Fibroblast of skin of back (primary cell): ENCODE measurements around the gene ADK.

Experiments used
- DNase-seq: peaks from one replicate; pipeline ENCODE4 v3.0.0-alpha.2; 2013

Gene ADK

DNA sequence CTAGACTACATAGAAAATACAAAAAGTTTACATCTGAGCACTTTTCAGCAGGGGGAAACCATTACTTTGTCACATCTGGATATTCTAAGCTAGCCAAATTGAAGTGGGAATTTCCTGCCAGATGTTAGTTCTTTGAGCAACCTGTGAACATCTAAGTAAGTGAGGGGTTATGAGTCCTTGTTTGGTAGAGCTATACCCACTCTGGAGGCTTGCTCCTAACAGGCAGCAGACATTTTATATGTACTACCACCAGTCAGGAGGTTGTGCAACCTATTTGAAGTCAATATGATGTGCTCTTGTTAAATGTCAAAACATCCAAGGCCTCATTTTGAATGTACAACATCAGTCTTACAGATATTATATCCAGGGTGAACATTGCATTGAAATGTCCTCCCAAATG is 532.0 kb downstream of the ADK start:
- no peak for DNase-seq

DNA sequence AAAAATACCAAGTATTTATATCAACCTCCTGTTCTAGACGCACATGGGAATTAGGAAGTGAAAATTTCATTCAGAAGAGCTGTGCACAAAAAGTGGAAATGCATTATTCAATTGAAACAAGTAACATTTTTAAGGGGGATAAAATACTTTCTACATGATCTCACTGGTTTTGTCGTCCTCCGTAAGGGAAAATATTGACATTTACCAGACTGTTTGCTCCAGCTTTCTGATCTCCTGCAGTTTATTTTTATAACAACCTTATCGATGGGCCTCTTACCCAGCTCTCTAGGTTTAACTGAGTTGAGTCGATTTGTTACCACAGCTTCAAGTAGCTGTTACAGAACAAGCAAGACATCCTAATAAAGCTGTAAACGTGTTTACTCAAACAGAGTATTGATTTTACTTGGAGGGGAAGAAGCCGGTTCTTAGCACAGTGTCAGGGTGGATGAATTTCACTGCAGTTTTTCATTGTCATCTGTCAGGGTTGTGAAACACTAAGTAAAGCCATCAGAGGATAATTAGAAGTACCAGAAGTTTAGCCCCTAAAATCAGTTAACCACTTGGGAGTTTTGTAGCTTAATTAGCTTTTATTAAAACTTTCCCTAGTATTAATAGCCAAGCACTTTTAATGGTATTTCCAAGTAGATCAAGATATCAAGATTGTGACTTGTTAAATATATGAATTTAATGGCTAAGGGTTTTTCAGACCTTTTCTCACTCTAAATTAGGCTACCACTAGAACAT is 532.8 kb downstream of the ADK start:
- no peak for DNase-seq

DNA sequence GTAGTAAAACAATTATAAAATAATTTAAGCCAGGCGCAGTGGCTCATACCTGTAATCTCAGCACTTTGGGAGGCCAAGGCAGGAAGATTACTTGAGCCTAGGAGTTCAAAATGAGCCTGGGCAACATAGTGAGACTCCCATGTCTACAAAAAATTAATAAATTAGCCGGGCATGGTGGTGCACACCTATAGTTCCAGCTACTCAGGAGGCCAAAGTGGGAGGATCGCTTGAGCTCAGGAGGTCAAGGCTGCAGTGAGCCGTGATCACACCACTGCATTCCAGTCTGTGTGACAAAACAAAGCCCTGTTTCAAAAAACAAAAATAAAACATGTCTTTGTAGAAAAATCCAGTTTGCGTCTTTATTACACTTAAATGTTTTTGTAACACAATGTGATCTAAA is 533.4 kb downstream of the ADK start:
- DNase-seq, result no peak

DNA sequence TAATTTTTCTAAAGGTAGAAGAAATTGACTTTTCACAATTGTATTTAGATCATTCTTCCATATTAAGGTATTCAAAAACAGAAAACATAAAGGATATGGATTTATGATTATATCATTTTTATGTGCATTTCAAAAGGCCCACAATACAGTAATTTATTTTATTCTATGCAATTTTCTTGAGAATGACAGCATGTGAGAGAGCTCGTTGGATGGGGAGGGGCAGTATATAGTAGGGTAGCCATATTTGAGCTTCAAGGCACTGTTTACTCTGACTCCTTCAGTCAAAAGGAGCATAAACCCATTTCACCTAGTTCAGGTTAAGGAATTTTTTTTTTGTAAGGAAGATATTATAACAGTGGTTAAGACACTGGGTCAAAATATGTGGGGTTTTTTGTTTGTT is 534.5 kb downstream of the ADK start:
- DNase-seq, result no peak

DNA sequence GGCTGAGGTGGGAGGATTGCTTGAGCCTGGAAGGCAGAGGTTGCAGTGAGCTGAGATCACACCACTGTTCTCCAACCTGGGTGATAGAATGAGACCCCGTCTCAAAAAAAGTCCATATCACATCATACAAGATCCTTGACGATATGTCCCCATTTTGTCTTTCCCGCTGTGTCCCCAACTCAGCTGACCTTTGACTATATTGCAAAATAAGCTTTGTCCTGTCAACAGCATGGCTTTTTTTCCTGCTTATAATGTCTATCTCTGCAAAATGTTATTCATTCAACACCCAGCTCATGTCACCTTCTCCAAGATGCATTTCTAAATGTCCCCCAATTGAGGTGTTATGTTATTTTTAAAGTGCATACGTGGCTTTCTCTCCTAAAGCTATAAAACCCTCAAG is 539.4 kb downstream of the ADK start:
- DNase-seq, result no peak

DNA sequence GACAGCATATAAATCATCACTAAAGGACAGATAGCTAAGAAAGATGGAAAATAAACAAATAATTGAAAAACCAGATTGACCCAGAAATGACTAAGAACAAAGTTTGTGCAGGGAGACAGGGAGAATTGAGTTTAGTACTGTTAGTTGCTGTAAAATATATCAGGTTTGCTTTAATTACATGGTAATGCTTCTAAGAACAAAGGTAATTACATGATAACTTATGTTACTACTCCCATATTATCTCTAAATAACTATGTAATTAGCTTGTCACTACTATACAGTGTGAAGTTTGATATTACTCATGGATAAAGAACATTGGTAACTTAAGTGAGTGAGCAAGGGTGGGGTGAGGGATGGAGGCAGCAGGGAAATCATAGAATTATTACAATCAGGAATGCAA is 540.1 kb downstream of the ADK start:
- no peak for DNase-seq

DNA sequence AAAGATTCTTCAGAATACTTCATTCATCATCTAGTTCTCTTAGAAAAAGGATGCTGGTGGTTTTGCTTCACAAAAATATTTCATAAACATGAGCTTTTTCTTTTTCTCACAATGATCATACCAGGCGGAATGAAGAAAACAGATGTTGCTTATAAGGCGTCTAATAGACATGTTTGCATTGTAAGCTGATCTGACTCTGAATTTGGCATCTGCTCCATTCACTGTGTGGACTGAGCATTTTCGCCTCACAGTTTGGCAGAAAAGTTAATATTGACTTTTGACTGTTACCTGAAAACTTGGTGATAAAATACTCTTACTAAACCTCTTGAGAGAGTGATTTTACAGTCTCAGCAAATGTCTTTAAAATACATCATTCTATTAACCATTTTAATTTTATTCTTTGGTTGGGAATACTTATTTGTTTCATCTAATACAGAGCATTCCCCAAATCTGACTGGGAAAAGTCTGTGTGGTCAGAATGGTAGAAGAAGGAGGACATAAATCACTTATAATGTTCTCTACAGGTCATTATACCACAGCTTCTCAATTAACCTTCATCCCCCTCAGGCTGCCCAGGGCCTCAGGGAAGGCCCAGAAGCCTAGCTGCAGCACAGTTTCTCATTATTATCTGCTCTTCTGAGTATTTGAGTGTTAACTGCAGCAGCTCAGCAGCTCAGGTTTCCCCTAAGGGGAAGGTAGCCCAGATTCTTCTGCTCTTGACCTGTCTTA is 553.8 kb downstream of the ADK start:
- peak; percentile 6 for DNase-seq

DNA sequence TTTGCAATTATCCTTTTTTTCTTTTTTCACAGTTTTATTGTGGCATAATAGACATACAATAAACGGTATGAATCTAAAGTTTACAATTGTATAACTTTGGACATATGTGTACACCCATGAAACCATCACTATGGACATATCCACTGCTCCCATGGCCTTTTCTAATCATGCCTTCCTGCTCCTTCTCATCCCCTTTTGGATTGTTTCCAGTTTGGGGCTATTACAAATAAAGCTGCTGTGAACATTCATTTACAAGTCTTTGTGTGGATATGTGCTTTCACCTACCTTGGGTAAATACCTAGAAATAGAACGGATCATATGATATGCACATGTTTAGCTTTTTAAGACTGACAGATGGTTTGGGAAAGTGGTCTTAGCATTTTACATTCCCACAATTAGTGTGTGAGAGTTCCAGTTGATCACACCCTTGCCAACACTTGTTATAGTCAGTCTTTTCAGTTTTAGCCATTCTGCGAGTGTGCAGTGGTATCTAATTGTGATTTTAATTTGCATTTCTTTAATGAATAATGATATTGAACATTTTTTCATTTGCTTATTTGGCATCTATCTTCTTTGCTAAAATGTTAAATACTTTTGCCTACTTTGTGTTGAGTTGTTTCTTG is 554.4 kb downstream of the ADK start:
- DNase-seq, result no peak

DNA sequence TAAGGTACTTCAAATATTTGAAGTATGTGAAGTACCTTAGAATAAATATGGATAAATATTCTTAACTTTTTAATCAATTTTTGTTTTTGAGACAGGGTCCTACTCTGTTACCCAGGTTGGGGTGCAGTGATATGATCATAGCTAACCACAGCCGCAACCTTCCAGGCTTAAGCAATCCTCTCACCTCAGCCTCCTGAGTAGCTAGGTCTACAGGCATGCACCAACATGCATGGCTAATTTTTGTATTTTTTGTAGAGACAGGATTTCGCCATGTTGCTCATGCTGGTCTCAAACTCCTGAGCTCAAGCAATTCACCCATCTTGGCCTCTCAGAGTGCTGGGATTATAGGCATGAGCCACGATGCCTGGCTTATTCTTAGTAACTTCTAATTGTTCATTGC is 555.9 kb downstream of the ADK start:
- DNase-seq, result no peak

DNA sequence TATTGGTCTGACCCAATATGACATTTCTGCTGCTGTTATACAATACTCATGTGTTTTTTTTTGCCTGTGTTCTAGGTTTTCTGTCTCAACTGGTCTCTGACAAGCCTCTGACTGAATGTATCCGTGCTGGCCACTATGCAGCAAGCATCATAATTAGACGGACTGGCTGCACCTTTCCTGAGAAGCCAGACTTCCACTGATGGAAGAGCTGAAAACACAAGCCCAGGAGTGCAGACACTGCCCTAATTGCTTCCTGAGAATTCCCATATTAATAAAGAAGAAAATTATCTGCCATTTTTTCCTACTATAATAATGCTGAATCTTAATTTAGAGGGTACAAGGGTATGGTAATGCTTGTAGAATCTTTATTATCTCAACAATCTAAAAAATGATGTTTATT is 557.2 kb downstream of the ADK start:
- no peak for DNase-seq

DNA sequence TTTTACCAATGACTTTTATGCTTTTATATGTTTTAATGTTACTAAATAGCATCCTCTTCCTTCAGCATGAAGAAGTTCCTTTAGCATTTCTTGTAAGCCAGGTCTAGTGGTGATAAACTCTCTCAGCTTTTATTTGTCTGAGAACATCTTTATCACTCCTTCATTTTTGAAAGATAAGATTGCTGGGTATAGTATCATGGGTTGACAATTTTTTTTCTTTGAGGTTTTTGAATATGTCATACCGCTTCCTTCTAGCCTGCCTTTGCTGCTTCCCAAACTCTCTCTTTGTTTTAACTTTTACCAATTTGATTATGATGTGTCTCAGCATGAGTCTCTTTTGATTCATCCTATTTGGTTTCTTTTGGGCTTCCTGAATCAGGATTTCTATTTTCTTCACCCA is 567.2 kb downstream of the ADK start:
- DNase-seq, result no peak

DNA sequence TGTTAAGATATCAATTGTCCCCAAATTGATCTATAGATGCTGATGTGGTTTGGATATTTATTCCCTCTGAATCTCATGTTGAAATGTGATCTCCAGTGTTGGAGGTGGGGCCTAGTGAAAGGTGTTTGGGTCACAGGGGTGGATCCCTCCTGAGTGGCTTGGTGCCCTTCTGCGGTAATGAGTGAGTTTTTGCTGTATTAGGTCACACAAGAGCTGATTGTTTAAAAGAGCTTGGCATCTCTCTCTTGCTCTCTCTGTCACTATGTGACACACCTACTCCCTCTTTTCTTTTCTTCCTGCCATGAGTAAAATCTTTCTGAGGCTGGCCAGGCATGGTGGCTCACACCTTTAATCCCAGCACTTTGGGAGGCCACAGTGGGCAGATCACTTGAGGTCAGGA is 577.2 kb downstream of the ADK start:
- DNase-seq, result no peak

DNA sequence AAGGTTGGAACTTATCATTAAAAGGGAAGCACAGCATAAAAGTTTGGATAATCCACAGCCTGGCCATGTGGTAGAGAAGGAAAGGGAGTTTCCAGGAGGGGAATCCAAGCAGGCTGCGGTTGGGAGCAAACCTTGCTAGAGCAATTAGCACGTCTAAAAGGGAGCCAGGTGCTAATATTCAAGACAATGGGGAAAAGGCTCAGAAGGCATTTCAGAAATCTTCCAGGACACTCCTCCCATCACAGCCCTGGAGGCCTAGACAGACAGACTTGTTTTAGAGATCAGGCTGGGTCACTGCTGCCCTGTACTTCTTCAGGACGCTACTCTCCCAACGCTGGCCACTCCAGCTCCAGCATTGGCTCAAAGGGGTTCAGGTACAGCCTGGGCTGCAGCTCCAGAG is 579.2 kb downstream of the ADK start:
- DNase-seq, result no peak

DNA sequence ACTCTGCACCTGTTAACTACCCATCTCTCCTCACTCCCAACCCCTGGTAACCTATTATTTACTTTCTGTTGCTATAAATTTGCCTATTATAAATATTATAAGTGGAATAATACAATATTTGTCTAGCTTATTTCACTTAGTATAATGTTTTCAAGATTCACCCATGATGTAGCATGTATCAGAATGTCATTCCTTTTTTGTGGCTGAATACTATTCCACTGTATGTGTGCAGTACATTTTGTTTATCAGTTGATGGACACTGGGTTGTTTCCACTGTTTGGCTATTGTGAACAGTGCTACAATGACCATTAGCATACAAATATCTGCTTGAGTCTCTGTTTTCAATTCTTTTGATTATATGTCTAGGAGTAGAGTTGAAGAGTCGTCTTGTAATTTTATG is 582.6 kb downstream of the ADK start:
- no peak for DNase-seq

DNA sequence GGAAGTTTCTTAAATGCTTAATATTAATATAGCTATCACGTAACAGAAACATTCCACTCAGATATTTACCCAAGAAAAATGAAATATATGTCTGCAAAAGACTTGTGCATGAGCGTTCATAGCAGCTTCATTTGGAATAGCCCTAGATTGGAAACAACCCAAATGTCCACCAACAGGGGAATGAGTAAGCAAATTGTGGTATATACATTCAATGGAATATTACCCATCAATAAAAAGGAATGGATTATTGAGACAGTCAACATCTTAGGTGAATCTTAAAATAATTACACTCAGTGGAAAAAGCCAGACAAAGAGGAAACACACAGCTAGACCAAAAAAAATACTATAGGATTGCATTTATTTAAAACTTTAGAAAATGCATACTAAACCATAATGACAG is 585.0 kb downstream of the ADK start:
- no peak for DNase-seq

DNA sequence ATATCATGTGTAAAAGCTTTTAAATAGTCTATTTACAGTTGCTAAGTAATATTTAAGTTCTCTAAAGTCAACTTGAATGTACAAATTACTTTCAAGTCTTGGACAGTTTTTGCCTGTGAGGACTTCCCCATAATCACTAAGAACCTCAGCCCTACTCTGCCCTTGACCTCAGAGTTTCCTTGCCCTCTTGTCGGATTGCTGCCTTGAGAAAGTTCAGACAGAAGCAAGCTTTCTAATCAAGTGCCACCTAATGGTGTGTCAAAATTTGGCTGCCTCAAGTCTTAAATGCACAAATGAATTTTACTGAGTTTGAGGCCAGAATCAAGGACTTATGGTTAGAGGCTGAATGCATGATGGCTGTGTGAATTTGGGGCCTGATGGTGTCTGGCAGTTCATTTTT is 587.0 kb downstream of the ADK start:
- no peak for DNase-seq

DNA sequence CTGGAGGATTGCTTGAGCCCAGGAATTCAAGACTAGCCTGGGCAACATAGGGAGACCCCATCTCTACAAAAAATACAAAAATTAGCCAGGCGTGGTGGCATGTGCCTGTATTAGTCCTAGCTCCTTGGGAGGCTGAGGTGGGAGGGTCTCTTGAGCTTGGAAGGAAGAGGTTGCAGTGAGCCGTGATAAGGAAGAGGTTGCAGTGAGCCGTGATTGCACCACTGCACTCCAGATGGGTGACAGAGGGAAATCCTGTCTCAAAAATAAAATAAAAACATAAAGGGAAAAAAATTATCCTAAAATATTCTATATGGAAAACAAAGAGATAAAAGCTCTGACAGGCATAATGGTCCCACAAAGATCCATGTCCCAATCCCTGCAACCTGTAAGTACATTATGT is 587.5 kb downstream of the ADK start:
- DNase-seq, result no peak

DNA sequence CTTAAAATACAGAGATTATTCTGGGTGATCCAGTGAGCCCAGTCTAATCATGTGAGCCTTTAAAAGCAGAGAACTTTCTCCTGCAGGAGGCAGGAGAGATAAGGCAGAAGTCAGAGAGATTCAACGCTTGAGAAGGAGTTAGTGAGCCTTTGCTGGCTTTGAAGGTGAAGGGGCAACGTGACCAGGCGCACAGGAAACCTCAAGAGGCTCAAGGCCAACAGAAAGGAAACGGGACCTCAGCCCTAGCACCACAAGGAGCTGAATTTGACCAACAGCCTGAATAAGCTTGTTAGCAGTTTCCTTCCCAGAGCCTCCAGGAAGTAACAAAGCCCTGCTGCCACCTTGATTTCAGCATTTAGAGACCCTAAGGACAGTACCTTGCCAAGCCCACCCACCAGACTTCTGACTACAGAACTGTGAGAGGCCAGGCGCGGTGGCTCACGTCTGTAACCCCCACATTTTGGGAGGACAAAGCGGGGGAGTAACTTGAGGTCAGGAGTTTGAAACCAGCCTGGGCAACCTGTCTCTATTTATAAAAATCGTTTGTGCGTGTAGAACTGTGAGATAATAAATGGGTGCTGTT is 588.1 kb downstream of the ADK start:
- no peak for DNase-seq

DNA sequence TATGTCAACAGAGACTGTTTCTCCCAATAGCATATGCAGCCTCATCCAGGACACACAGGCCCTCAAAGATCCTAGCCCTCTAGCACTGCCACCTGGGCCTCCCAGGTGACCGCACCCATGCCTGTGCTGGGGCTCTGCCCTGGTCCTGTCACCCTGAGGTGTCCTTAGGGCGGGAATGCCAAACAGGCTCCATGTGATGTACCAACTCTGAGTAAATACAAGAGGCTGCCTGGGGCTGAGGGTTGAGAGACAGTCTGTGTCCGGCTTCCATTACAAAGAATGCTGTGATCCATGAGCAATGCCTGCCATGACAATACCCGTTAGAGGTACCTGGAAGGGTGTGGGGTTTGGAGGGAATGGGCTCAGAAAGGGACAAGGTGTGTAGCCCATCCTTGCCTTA is 592.4 kb downstream of the ADK start:
- DNase-seq, result no peak

DNA sequence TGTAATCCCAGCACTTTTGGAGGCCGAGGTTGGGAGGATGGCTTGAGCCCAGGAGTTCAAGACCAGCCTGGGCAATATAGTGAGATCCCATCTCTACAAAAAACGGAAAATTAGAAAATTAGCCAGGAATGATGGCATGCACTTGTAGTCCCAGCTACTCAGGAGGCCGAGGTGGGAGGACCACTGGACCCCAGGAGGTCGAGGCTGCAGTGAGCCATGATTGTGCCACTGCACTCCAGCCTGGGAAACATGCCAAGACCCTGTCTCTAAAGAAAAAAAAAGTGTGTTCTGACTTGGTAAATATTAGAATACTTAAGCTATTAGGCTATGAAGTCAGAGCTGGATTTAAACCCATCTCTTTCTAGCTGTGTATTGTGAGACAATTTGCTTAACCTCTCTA is 594.4 kb downstream of the ADK start:
- no peak for DNase-seq

DNA sequence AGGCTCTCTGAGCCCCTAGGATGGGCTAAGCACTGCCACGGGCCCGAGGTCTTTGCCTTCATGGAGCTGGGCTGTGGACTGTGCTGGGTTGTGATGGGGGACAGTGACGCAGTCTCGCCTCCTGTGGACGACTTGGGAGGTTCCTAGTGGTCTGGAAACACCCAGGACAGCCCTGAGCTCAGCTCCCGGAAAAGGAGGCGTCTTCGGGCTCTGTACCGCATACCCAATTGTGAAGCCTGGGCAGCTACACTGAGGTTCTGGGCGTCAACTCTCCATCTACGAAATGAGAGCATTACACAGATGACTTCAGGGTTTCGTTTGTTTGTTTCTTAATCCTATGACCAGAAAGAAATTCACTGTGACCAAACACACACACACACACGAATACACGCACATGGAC is 595.8 kb downstream of the ADK start:
- no peak for DNase-seq

DNA sequence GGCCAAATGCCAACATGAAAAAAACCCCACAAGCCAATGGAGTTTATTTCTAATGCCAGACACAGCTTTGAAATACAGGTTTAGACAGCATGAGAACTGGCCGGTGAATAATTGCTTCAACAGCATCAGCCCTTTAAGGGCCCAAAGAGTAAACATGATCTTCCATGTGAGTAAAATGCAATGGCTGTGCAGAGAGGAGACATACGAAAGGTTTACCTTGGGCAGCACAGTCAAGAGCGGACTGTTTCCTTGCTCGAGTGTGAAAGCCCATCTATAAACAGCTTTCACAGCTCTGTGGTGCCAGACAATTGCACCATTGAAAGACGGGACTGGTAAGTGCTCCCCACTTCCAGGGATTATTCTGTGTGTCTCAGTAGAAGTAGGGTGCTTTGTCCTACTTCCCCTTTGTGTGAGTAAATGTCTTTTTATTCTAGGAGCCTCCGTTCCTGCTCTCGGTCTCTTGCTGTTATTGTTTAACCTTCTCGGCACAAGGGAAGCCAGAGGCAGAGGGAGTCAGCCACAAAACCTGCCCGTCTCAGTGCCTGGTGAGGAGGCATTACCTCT is 597.5 kb downstream of the ADK start:
- DNase-seq, result no peak

DNA sequence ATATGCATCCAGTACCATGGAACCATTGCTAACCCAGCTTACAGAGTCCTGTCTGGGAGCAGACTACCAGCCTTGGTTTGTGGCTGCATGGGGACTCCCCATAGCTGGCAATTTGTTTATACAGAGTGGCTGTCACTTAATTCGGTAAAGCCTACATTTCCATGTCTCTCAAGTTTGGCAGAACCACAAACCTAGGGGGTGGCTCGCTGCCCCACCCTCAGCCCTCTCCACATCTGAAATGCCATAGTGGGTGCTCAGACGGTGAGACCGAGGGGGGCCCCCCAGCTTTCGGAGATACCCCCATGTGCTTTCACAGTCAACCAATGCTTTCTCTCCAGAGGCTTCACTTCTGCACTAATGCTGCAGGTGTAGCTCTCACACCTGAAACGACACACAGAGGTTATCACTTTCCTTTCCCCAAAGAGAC is 599.8 kb downstream of the ADK start:
- no peak for DNase-seq
